Lung microvascular endothelial cell (primary cell): ENCODE results near the gene KLLN. TPM values are rescaled to one million over a fixed set of nuclear protein-coding genes. Genes with fewer than 3 reads are reported as not detected.
A peak's percentile ranks its signal among the peaks of the same experiment; 100 is the strongest.
"Not testable (repeated sequence)": the region's sequence is repeated elsewhere in the genome, so short reads cannot be mapped to it uniquely, and the experiment has no call there.

Source experiments
- DNase-seq, 2 donors: peaks; one replicate each; pipeline versions ENCODE4 v3.0.0 to v3.0.0-alpha.2; 2010; ENCODE audit warnings: low read depth in 2 of 2
- total RNA-seq: library from RNA; depleted of rRNA; stranded (reverse); fragments of >200 nt; gene quantifications from 2 replicates; pipeline ENCODE4 v1.2.1, GENCODE V29; 2014

The KLLN gene
- total RNA-seq, 1 donor from 2014 or later = 0.20 TPM

DNA sequence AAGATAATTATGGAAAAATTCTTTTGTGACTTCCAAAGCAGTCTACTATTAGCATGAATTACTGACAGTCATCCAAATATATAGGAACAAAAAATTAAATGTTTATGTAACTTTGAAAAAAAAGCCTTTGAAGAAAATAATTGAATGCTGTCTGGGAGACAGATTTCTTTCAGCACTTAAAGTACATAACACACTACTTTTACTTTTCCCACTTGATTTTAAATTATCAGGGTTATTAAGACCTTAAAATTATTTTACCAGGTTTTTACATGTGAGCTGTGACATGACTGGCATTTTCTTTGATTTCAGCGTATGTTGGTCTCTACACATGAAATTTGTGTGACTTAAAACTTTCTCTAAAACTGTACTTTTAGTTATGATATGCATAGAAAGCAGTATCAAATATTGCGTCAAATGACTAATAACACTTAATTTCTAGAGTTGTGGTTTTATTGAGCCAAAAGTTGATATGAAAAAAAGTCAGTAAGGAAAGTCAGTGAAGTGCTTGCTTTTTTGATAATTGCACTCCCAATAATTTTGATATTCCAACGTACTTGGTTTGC, 3.2 kb upstream of the KLLN start:
- no peak for DNase-seq

DNA sequence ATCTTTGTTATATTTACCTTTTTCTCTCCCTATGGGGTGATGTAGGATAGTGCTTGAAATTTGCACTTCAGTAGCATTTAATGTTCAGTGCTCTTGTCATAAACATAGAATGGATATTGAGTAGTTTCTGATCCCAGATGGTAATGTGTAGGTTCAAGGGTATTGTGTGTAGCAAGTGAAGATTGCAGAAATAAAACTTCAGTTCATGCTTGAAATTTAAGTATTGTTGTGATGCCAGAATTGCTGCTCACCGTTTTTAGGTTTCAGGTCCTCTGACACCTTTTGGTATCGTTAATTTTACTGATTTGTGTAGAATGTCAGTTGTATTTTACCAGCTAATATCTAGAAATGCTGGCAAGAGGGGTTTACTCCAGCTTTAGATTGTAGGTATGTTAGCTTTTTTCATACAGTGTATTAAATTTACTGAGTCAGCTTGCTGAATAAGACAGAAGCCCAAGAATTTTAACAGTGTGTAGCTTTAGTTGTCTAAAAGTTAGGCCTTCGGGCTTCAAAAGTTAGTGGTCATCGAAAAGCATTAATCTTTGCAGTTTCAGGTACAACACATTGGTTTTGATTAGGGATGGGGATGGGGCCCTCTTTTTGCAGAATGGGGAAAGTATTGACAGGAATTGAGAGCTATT, 2.0 kb upstream of the KLLN start:
- no peak for DNase-seq

DNA sequence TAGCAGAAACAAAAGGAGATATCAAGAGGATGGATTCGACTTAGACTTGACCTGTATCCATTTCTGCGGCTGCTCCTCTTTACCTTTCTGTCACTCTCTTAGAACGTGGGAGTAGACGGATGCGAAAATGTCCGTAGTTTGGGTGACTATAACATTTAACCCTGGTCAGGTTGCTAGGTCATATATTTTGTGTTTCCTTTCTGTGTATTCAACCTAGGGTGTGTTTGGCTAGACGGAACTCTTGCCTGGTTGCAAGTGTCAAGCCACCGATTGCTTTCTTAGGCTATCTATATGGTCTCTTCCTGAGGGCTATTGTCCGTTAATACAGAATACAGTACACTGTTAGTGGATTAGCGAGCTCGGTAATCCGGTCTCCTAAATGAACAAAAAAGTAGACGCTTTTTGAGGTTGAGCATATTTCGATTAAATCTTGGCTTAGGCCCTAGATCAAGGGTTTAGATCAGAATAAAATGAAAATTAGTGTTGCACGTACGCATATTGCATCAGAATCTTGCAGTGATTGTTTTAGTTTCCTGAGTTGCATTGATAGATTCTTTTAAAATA, 1.2 kb upstream of the KLLN start:
- peak in 1 of 2 donors; percentile 19 for DNase-seq

DNA sequence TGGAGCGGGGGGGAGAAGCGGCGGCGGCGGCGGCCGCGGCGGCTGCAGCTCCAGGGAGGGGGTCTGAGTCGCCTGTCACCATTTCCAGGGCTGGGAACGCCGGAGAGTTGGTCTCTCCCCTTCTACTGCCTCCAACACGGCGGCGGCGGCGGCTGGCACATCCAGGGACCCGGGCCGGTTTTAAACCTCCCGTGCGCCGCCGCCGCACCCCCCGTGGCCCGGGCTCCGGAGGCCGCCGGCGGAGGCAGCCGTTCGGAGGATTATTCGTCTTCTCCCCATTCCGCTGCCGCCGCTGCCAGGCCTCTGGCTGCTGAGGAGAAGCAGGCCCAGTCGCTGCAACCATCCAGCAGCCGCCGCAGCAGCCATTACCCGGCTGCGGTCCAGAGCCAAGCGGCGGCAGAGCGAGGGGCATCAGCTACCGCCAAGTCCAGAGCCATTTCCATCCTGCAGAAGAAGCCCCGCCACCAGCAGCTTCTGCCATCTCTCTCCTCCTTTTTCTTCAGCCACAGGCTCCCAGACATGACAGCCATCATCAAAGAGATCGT, 690 bp upstream of the KLLN start:
- DNase-seq = peak; percentile 53 to 55

DNA sequence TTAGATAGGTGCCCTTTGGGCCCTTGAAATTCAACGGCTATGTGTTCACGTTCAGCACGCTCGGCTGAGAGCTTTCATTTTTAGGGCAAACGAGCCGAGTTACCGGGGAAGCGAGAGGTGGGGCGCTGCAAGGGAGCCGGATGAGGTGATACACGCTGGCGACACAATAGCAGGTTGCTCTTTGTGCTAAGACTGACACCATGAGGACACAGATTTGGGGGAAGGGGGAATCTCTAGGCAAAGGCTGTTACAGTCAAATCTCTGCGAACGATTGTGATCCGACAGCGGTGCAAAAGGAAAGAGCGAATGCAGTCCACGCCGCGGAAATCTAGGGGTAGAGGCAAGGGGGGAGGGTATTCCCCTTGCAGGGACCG, 667 bp downstream of the KLLN start:
- peak in 1 of 2 donors; percentile 70 for DNase-seq

DNA sequence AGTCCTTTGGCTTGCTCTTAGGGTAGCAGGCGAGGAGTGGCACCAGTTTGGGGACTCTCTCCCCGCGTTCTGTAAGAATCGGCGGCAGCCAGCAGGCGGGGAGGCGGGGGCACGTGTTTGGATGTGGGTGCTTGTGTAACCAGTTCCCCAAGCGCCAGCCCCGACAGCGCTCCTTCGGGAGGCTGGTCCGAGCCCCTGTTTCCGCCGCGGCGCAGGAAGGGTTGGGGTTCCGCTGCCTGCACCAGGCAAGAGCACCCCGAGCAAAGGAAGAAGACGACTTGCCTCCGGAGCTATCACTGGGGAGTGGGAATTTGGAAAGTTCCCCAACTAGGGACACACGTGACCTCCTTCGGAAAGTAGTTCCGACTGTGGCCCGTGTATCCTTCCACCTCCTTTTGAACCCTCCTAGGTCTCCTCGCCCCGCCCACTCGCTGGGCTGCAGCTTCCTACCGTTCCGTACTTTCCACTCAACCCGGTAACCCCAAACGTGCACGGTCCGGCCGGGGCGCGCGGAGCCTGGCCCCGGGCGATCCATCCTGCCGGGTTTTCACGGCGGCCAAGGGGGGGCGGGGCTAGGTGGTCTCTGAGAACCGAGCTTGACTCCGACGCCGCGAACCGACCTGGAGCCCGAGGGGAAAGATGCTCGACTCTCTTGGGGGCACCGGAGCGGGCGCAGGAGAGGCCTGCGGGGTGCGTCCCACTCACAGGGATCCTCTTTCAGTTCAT, 1.2 kb downstream of the KLLN start:
- DNase-seq = peak; percentile 89 to 95

DNA sequence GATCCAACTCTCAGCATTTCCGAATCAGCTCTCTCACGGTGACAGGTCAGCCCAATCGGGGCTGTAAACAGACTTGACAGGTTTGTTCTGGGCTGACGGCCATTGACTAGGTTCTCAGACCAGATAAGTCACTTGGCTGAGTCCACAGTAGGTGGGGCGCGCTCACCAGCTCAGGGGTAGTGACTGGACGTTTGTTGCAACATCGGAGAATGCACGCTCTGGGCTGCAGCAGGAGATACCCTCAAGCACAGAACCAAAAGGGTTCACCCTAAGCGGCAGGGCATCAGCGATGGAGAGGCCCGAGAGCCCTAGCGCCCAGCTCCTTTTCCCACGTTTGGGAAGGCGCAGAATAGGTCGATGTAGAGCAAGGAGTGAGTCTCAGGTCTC, 1.8 kb downstream of the KLLN start:
- DNase-seq = peak; percentile 88 to 90

DNA sequence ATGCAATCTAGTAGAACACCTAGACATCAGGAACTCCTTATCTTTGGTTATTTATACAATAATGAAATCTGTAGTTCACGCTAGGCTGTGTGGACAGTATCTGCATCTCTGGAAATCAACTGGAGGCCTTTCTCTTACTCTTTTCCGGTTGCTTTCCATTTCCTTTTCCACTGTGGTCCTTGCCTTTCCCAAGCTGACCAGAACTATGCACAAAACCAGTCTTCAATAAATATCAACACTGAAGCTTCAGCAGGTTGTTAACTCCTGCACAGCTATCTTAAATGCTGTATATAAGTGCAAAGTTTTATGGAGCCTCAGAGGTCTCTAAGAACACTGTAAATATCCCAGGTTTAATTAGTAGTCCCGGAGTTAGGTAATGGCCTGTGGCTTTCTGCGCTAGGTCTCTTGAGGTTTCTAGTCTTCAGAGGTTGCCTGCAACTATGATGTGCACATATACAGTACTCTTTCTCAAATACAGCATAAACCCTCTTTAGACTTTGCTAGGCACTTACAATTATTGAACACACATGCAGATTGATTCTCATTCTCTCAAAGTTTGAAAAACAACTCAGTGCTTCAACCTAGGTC, 2.4 kb downstream of the KLLN start:
- no peak for DNase-seq

DNA sequence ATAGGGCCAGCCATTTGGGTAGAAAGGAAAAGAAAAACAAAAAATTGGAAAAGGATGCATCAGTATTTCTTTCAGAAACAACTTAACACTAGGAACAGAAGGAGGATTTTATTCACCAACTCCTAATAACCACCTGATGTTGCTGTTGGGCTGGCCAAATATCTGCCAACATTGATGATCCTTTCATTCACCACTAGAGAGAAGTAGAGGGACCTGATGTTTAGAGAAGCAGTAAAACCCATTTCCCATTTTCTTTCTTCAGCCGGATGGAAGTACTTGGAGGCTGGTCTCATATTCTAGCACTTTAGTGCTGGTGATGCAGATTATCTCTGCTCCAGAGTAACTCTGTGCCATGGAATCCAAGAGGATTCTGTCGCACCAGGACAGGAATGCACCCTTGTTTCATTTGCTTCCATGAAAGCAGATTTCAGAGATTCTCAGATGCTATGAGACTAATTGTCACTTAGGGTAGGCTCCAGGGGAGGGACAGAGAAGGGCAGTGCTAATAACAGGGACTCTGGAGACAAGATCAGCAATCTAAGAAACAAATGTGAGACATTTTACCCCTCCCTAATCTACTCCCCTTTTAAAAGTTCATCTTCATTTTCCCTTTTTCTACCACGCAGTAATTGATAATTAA, 3.1 kb downstream of the KLLN start:
- peak; percentile 80 to 82 for DNase-seq

DNA sequence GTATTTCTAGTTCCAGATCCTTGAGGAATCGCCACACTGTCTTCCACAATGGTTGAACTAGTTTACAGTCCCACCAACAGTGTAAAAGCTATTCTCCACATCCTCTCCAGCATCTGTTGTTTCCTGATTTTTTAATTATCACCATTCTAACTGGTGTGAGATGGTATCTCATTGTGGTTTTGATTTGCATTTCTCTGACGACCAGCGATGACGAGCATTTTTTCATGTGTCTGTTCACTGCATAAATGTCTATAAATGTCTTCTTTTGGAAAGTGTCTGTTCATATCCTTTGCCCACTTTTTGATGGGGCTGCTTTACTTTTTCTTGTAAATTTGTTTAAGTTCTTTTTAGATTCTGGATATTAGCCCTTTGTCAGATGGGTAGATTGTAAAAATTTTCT, 7.7 kb downstream of the KLLN start:
- not testable (repeated sequence) for DNase-seq

DNA sequence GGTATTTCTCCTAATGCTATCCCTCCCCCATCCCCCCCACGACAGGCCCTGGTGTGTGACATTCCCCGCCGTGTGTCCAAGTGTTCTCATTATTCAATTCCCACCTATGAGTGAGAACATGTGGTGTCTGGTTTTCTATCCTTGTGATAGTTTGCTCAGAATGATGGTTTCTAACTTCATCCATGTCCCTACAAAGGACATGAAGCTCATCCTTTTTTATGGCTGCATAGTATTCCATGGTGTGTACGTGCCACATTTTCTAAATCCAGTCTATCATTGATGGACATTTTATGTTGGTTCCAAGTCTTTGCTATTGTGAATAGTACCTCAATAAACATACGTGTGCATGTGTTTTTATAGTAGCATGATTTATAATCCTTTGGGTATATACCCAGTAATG, 8.1 kb downstream of the KLLN start:
- DNase-seq = not testable (repeated sequence)

DNA sequence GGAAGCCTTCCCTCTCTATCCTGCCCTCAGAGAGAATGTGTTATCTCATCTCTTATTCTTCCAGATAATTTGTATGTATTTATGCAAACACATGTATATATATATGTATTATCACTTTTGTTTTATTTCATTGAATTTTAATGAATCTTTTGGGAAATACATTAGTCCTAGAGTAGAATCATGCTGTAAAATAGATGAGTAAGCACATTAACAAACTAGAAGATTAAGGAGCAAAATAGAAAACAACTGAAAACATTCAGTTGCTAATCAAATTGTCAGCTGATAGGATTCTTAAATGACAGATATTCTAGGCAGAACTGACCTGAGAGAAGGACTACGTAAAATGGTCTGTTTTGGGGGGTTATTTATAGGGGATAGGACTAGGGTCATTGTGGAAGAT, 11.2 kb downstream of the KLLN start:
- no peak for DNase-seq

DNA sequence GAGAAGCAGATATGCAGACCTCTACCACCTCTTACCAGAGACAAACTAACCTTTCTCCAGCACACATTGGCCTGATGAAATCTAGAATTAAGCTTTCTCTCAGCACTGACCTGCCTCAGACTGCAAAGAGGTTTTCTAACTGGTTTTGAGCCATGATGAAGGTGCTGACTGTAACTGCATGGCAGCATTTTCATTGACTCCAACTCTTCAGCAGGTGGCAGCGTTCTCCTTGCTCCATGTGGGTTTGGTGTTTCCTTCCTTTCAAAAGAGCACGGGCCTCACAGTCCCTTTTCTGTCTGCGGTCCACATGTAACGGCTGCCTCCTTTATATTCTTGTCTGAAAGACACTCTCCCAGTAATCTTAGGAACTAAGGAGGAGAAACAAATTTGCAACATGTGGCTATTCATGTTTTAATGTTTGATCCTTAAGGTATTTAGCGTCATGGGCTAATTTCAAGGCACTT, 12.6 kb downstream of the KLLN start:
- peak; percentile 61 to 72 for DNase-seq

DNA sequence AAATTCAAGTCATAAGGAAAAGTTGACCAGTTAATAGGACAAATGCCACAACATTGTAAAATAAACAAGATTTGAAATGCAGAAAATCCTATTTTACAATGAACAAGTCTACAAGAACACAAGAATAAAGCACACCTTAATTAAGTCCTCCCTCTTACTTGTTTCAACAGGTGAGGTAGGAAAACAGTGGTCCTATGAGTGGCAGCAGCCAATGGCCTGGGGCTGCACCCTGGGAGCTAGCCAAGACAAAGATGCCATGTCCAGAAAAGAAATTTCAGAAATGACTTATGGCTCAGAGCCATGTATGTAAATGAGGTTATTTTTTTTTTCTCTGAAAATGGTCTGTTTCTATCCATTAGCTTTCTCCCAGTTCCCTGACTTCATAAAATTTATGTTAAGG, 14.3 kb downstream of the KLLN start:
- no peak for DNase-seq

DNA sequence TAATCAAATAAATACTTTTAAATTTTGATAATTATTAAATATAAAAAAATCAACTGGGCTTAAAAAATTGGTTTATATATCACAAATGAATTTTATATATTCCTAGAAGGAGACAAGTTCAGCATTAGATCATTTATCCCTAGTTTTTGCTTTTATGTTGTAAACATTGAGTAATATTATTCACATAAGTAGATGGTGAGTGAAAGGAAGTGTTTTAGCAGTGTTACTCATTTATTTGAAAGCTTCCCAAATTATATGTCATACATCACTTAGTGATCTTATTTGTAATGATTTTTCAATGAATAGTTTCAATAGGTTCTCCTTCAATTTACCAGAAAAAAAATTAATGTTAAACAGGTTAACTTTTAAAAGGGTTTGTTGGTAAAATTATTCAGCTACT, 15.8 kb downstream of the KLLN start:
- peak in 1 of 2 donors; percentile 32 for DNase-seq

DNA sequence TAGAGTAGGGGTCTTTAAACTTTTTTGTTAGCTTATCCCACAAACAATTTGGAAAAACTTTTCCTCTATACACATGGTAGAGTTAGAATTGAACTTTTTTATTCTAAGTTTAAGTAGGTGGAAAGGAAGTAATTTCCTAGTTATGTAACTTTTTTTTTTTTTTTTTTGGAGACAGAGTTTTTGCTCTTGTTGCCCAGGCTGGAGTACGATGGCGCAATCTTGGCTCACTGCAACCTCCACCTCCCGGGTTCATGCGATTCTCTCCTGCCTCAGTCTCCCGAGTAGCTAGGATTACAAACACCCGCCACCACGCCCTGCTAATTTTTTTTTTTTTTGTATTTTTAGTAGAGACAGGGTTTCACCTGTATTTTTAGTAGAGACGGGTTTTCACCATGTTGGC, 16.6 kb downstream of the KLLN start:
- not testable (repeated sequence) for DNase-seq

DNA sequence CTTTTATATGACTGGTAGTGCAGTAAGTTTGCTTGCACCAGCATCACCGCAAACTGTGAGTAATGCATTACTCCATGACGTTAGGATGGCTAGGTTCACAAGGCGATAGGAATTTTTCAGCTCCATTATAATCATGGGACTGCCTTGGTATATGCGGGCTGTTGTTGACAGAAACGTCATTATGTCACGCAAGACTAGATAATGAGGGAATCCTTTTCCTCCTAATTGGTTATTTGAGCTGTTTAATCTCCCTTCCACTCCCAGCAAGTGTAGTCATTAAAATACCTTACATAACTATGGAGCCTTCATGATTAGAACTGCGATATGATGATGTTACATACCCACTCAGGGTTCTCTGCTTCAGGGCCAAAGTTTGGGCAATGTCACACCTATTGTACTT, 17.3 kb downstream of the KLLN start:
- peak in 1 of 2 donors; percentile 51 for DNase-seq

DNA sequence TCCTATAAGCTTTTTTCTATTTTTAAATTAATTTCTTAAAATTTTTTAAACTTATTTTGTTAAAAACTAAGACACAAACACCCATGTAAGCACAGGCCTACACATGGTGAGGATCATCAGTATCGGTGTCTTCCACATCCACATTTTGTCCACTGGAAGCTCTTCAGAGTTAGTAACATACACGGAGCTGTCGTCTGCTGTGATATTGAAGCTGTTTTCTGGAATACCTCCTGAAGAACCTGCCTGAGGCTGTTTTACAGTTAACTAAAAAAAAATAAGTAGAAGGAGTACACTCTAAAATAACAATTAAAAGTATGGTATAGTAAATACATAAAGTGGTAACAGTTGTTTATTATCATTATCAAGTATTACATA, 17.7 kb downstream of the KLLN start:
- no peak for DNase-seq

DNA sequence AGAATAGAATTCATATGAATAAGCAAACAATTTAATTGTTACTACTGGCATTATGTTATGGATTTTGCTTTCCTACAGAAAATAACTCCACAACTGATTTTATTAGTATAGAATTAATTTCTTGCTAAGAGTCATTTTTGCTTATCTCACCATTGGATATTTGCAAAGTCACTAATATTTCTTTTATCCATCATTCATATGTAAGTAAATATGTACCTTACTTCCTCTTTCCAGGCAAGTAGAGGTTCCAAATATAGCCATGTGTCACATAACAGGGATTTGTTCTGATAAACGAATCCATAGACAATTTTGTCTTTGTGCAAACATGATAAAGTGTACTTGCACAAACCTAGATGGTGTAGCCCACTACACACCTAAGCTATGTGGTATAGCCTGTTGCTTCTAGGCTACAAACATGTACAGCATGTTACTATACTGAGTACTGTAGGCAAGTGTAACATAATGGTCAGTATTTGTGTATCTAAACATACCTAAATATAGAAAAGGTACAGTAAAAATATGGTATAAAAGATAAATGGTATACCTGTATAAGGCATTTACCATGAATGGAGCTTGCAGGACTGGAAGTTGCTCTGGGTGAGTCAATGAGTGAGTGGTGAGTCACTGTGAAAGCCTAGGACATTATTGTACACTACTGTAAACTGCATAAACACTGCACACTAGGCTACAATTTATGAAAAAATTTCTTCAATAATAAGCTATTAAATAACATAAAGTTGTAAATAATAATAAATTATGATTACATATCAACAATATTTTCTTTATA, 18.3 kb downstream of the KLLN start:
- peak; percentile 26 to 75 for DNase-seq

DNA sequence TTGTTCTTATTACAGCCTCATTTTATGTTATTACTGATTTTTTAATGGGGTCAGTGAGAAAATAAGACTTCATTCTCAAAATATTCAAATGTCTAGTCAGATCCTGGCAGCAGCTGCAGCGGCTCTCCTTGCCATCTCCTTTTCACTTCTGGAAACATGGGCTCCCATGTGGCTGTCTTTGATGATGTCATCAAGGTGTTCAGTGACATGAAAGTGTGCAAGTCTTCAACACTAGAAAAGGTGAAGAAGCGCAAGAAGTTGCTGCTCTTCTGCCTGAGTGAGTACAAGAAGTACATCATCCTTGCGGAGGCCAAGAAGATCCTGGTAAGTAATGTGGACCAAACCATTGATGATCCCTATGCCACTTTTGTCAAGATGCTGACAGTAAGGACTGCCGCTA, 19.6 kb downstream of the KLLN start:
- DNase-seq = no peak
